ENCODE data around the gene C10orf105.

The C10orf105 gene

DNA sequence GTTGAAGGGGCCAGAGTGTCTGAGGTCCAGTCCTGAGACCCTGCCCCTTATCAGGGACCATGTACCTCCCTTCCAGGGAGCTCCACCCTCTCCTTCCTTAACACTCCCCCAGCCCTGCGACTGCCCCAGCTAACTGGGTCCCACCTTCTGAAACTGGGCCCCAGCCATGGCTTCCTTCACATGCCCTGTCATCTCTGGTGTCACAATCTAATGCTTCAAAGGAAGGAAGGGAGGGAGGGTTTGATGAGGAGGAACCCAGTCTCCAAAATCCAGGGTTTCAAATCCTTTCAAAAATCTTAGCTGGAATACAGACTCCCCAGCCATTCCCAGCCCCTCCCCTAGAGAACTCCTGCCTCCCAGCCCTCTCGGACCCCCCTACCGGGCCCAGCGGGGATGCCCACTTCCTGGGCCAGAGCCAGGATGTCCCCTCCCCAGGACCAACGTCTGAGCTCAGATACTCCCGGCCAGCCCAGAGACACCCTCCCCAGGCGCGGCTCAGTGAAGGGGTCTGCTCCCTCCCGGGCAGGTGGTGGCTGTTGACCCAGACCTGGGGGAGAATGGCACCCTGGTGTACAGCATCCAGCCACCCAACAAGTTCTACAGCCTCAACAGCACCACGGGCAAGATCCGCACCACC lies 18.0 kb downstream of the C10orf105 start:
- in situ Hi-C loops (cut with MboI; ENCODE audit: low sequenced_read_pairs) = no loop called here

DNA sequence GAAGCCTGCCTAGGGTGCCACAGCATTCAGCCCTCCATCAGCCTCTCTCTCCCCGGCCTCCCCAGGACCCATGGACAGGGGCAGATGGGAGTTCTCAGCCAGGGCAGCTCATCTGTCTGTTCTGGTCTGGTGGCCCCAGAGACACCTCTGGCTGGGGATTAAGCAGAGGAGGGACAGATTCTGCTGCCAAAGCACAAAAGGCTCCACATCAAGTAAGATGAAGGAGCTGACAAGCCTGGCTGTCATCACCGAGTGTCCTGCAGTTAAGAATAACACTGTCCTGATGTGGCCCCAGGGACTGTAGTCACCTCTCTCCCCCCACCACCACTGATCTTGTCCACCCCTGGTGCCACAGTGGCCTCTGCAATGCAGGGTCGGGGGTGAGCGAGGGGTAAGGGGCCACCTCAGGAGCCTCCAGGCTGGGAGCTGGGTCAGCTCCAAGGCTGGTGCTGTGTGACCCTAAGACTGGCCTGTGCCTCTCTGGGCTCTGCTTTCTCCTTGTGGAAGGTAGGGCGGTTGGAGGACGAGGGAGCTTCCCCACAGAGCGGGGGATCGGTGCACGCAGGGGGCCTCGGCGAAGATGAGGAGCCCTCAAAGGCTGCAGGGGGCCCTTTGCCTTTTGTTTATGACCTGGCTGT lies 18.7 kb downstream of the C10orf105 start:
- in situ Hi-C loops (cut with MboI; ENCODE audit: low sequenced_read_pairs) = no loop called here

DNA sequence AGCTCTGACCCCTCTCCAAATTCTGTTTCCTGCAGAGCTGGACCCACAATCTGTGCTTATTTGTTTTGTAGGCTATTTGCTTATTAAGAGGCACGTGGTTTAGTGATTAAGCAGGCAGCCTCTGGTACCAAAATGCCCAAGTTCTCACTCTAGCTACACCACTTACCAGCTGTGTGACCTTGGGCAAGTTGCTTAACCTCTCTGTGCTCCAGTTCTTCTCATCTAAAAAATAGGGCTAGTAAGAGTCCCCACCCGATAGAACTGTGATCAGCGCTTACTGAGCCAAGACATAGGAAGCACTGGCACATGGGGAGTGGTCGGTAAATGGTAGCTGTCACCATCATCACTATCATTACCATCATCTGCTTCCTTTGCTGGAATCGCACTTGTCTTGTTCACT lies 20.8 kb downstream of the C10orf105 start:
- in situ Hi-C loops (cut with MboI; ENCODE audit: low sequenced_read_pairs) = no loop called here

DNA sequence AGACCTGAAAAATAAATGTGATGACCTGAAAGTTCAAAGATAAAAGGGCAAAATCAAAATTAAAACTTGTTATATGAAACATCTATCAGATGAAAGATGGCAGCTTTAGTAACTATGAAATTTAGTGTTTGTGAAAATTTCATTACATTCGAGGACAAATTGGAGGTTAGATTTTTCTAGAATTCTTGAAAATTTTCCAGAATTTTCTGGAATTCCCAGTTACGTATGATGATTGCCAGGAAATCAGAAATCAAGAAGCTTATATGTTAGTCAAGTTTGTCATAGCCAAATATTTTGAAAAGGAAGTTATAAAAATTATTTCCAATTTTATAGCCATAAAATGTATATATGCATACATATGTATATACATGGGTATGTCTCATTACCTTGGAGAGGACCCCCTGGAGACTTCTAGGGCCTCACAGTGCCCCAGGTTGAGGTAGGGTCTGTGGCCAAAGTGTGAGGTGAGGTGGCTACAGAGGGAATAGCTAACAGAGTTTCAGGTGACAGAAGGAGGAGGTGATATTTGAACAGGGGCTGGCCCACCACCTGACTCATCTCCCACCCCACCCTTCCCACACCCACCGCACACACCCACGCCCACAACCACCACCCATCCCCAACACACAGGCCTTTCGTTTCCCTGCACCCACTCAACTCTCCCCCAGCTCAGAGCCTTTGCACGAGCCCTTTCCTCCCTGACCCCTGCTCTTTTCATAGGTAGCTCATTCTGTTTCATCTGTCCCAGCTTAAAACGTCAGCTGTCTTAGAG lies 21.5 kb downstream of the C10orf105 start:
- in situ Hi-C loops (cut with MboI; ENCODE audit: low sequenced_read_pairs) = no loop called here

DNA sequence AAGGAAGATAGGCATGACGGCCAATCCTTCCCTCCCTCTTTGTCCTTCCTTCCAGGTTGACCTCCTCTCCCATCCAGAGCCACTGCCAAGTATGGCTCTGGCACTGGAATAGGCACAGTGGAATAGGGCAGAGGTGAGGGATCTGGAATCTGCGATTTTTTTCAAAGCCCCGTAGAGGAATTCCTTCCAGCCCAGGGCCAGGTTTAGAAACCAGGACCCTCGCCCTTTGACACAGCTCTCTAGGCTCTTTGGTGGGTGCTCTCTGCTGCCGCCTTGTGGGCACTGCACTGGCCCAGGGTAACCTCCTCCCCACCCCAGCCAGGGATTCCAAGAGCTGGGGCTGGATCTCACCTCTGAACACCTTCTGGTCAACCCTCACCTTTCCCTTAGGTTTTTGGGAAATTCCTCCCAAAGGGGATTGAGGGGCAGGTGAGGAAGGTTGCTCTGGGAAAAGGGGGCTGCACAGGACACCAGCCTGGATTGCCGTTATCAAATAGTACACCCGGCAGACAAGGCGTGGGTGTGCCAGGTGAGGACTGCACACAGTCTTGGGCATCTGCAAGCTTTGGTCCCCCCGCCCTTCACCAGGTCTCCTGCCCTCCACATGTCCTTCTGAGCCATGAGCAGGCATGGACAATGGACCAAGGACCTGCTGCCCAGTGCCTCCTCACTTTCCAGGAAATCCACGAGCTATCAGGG lies 22.8 kb downstream of the C10orf105 start:
- in situ Hi-C loops (cut with MboI; ENCODE audit: low sequenced_read_pairs) = no loop called here

DNA sequence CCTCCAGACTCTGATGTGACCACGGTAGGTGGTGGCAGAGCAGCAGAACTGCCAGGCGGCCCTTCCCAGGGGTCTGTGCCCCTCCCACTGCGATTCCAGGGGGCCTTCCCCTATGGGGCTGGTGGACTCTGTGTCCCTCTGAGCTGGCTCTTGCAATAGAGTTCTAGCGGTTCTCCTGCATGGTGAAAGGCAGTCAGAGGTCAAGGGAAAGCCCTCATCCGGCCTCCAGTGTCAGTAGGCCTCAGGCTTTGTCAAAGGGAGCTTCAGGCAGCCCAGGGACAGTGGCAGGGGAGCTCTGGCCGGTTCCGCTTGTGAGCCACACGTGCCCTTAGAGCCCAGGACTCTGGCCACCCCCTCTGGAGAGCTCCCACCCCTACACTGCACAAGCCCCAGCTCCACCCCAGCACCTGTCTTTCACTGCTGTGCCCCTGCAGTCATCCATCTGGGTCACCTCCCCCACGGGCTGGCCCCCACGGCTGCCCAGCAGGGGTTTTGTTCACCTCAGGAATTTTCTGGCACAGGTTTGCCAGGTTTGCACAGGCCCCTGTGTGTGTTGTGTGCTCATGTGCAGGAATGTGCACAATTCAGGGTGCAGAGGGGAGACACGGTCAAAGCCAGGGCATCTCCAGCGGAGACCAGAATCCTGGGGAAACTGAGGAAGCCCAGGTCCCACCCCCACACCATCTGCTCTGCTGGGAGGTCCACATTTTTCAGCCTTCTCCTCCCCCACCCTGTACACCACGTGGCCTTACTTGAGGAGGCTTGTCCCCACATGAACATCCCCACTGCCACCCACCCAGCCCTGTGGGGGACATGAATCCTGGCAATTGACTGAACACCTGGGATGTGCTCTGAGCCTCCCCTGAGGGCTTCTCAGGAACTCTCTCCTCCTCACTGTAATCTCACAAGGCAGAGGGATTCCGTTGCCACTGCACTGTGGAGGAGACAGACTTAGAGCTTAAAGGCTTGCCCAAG lies 23.8 kb downstream of the C10orf105 start:
- in situ Hi-C loops (cut with MboI; ENCODE audit: low sequenced_read_pairs) = no loop called here

DNA sequence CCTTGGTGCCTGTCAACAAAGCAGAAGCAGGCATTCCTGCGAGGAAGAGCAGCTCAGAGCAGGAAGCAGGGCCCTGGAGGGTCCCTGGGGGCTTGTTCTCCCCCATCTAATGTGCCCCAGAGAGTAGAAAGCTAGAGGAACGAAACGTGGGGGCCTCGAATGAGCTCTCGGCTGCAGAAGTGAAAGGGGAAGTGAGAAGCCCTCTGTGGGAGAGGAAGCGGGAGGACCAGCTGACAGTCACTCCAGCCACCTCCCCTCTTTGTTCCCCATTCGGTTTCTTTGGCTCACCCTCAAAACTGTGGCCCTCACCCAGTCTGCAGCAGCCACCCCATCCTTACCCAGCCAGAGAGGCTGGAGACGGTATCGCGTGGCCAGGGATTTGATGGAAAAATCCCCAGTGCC lies 25.0 kb downstream of the C10orf105 start:
- in situ Hi-C loops (cut with MboI; ENCODE audit: low sequenced_read_pairs) = no loop called here

DNA sequence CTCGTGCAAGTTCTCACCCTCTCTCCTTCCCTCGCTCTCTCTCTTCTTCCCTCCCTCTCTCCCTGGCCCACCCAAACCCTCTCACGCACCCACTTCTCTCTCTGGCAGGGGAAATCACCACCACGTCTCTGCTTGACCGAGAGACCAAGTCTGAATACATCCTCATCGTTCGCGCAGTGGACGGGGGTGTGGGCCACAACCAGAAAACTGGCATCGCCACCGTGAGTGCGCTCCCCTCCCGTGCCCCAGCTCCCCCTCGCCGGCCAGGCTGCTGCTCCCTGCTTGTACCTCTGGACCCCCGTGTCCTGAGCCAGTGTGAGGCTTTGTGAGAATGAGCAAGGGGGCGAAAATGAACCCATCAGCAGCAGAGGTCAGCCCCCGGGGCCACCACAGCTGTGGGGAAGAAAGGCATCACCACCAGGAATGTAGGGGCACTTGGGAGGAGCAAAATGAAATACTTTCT lies 25.5 kb downstream of the C10orf105 start:
- in situ Hi-C loops (cut with MboI; ENCODE audit: low sequenced_read_pairs) = no loop called here

DNA sequence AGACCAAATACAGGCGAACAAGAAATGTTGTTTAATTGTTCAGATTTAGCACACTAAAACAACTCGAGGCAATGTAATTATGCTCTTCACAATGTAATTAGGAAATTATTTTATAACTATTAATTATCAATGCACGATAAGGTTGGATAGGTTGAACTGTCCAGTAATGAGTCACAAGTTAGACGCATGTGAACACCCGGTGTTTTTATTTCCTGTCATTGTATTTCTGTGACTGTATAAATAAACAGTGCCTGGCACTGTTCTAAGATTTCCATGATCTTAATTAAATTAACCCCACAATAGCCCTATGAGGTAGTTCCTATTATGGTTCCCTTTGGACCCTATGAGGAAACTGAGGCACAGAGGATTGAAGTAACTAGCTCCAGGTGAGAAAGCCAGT lies 26.2 kb downstream of the C10orf105 start:
- in situ Hi-C loops (cut with MboI; ENCODE audit: low sequenced_read_pairs) = no loop called here

DNA sequence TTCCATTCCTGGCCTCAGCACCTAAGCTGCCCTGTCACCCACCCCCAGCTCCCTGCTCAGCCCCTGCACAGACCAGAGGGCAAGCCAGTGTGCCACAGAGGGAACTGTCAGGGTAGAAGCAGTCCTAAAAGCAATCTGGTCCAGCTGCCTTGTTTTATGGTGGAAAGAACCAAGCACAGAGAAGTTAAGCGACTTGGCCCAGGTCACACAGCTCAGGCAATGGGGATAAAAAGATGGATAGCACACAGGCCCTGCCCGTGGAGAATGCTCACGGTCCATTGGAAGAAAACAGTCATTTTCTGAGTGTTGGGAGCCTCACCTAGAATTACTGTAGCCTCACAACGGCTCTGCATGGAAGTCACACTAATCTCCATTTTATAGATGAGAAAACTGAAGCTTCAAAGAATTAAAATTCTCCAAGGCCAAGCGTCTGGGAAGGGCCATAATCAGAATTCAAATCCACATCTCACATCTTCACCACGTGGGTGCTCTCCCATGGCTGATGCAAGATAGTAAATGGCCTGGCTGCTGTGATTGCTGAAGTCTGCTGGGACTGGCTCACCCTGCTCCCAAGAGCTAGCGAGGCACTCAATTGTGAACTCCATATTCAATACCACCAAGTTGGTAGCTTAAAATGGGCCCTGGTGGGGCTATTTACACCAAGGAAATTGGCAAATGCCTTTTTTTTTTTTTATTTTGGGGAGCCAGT lies 26.8 kb downstream of the C10orf105 start:
- in situ Hi-C loops (cut with MboI; ENCODE audit: low sequenced_read_pairs) = no loop called here

DNA sequence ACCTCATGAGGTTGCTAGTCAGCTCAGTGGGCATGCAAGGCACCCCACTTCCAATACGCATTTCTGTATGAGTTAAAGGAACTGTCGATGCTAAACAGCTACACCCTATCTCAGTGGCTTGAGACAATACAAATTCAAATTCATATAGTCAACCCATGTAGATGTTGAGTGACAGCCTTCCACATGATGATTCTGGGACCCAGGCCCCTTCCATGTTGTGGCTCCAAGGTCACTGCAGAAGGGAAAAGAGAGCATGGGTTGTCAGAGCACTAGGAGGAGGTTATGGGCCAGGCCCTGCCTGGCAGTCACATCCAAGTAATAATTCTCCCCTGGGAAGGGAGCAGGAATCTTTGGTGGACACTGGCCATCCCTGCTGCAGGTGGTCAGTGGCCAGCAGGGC lies 28.2 kb downstream of the C10orf105 start:
- in situ Hi-C loops (cut with MboI; ENCODE audit: low sequenced_read_pairs) = no loop called here

DNA sequence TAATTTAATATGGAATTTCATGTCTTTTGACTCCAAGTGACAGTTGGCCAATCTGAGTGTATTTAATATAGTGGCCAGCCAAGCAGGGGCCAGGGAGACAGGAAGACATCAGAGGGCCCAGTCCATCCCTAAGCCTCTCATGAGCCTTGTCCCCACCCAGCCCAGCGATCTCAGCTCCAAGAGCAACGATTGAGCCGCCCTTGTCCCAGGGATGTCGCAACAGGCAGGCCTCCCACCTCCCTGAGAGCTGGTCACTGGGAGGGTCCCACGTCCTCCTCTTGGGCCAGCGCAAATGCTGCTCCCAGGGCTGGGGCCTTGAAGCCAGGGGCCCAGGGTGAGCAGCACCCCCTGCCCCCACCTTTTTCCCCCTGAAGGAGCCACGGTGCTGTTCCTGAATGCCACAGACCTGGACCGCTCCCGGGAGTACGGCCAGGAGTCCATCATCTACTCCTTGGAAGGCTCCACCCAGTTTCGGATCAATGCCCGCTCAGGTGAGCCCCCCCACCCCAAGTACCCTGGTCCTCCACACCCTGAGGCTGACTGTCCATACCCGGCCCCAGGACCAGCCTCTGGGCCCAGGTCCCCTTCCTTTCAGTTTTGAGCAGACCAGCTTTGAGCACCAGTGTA lies 29.4 kb downstream of the C10orf105 start:
- in situ Hi-C loops (cut with MboI; ENCODE audit: low sequenced_read_pairs) = no loop called here

DNA sequence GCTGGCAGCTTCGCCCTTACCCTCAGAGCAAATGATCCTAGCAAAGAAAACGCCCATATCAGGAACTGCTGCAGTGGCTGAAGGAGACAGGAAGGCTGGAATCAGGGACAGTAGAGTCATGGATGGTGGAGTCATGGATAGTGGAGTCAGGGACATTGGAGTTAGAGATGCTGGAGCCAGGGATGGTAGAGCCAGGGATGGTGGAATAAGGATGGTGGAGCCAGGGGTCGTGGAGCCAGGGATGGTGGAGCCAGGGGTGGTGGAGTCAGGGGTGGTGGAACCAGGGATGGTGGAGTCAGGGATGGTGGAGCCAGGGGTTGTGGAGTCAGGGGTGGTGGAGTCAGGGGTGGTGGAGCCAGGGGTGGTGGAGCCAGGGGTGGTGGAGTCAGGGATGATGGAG lies 31.3 kb downstream of the C10orf105 start:
- in situ Hi-C loops (cut with MboI; ENCODE audit: low sequenced_read_pairs) = no loop called here

DNA sequence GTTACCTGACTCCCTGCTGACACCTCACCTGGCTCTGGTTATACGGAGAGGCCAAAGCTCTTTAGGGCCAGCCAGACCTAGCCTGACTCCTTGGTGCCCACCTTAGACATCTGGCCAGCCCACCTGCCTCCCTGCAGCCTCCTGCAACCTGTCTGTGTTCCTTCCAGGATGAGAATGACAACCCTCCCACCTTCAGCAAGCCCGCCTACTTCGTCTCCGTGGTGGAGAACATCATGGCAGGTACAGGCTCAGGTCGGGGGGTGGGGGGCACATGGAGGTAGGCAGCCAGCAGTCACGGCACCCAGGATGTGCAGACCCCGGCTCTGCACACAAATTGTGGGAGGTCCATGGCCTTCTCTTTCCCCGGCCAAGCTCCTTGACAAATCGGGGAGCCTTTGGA lies 32.1 kb downstream of the C10orf105 start:
- in situ Hi-C loops (cut with MboI; ENCODE audit: low sequenced_read_pairs) = no loop called here

DNA sequence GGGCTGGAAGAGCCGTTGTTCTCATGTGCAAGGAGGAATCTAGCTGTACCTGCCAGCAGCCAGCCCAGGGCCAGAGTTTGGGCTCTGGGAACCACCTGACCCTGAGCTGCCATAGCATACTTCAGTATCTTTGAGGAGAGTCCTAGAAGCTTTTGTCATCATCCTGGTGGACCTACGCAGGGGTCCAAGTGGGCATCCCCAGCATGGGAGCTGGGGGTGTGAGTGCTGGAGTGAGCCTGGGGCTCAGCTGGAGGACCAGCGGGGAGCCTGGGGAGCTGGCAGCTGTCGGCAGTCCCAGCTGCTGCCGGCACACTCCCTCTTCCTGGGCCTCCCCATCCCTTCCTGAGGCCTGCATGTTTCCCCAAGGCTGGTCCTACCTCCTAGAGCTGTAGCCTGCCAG lies 32.5 kb downstream of the C10orf105 start:
- in situ Hi-C loops (cut with MboI; ENCODE audit: low sequenced_read_pairs) = no loop called here

DNA sequence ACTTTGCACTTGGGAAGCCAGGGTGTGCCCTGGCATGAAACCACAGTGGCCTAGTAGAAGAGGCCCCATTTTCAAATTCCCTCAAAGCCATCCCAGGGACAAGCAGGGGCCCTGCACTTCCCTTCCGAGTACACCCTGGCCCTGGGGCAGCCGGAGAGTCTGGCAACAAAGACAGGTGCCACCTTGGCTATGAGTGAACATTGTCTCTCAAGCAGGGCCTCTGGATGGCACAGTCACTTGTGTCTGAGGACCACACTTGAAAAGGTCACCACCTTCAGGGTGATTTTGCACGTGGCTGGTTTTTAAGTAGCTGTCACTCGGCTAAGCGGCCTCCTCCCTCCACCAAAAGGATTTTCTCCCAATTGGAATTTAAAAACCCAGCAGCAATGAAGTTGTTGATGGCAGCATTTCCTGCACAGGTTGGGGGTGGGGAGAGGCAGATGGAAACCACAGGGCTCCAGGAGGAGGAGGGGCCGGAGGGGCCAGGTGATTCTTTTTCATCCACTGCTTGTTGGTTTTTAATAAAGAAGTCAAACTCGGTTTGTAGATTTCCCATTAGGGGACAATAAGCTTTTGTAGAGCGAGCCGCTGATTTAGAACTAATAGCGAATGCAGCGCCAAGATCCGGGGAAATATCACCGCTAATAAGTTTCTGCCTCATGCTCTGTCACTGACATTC lies 33.9 kb downstream of the C10orf105 start:
- in situ Hi-C loops (cut with MboI; ENCODE audit: low sequenced_read_pairs) = no loop called here

DNA sequence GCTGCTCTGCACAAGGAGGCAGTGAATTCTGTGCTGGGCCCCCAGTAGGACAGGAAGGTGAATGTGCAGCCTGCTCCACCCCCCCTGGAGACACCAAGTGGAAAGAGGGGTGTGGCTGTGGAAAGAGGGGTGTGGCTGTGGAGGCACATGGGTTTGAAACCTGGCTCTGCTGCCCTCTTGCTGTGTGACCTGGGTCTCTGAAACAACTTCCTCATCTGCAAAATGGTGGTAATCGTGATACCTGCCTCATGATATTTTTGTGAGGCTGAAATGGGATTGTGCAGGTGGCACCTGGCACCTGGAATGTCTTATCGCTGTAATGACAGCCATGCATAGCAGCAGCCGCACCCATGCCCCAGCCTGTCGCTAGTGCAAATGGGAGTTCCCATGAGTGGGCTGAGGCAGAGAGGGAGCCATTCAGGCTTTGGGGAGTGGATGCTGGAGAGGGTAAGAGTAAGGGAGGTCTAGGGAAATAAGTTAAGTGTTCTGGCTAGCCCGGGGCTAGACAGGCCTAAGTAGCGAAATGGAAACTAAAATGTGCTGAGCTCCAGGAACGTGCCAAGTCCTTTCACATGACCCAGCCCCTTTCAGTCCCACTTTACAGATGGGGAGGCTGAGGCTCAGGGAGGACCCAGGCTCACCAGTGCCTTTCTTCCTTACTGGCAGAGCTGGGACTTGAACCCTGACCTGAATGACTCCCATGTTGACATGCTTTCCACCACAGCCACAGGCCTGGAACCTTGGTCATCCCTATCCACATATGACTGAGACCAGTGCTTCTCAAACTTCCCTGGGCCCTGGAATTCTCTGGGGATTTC lies 35.0 kb downstream of the C10orf105 start:
- in situ Hi-C loops (cut with MboI; ENCODE audit: low sequenced_read_pairs) = no loop called here

DNA sequence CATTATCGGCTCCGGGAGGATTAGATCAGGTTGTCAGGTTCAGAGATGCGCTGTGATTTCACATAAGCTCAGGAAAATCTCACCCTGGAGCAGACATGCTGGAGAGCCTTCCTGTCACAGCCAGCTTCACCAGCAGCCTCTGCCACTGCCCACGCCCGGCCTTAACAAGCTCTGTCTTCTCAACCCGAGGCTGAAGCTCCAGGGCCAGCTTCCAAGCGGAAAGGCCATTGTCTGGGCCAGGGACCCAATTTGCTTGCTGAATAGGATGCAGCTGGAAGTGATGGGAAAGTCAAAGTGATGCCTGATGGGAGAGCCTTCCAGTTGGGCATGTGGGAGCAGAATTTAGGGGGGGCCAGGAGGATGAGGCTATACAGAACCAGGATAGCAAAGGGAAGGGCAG lies 36.3 kb downstream of the C10orf105 start:
- in situ Hi-C loops (cut with MboI; ENCODE audit: low sequenced_read_pairs) = no loop called here

Data from hTERT RPE-1 (cell line).